A549 (cell line): ENCODE measurements around the gene LRRC3.
"Not testable (repeated sequence)": the region's sequence is repeated elsewhere in the genome, so short reads cannot be mapped to it uniquely, and the experiment has no call there.

Source experiments
- BHLHE40 ChIP-seq: IDR thresholded peaks from 2 replicates; pipeline ENCODE4 v1.6.1; 2012; ENCODE audit warnings: low read depth, low read length, inconsistent platforms
- CBX8 ChIP-seq: fragments of 200-600 bp; sonication (generic); IDR thresholded peaks from 2 replicates; pipeline ENCODE4 v1.6.1; 2016
- CTCF ChIP-seq: fragments of >200 bp; sonication (Bioruptor Twin); formaldehyde crosslinking; IDR thresholded peaks from 3 replicates; pipeline ENCODE4 v1.5.1; 2016
- ESRRA ChIP-seq: fragments of 150-350 bp; IDR thresholded peaks from 2 replicates; pipeline ENCODE4 v1.6.1; 2014; ENCODE audit warnings: mild to moderate bottlenecking, low read length, borderline replicate concordance
- KDM5A ChIP-seq: fragments of 200-600 bp; sonication (generic); IDR thresholded peaks from 2 replicates; pipeline ENCODE4 v1.6.1; 2016; ENCODE audit warnings: antibody characterized with exemption, mild to moderate bottlenecking
- POLR2A ChIP-seq: IDR thresholded peaks from 2 replicates; pipeline ENCODE4 v1.6.1; 2012; ENCODE audit warnings: mild to moderate bottlenecking, low read length
- REST ChIP-seq: fragments of 200-600 bp; sonication (generic); IDR thresholded peaks from 2 replicates; pipeline ENCODE4 v1.6.1; 2016; ENCODE audit warnings: antibody characterized with exemption, mild to moderate bottlenecking, moderate library complexity
- RNF2 ChIP-seq: fragments of 200-600 bp; sonication (generic); IDR thresholded peaks from 2 replicates; pipeline ENCODE4 v1.6.1; 2016; ENCODE audit warnings: low read depth, mild to moderate bottlenecking, antibody characterized with exemption, moderate library complexity, borderline replicate concordance
- SMC3 ChIP-seq: fragments of >200 bp; sonication (Bioruptor Twin); formaldehyde crosslinking; IDR thresholded peaks from 3 replicates; pipeline ENCODE4 v1.6.1; 2018; ENCODE audit warnings: inconsistent platforms
- ZFP36 ChIP-seq: fragments of 450-650 bp; IDR thresholded peaks from 2 replicates; pipeline ENCODE4 v1.6.1; 2014; ENCODE audit warnings: borderline replicate concordance; ENCODE audit not compliant: partially characterized antibody
- ZNF302 ChIP-seq: fragments of 250-450 bp; sonication (Bioruptor Pico); IDR thresholded peaks from 2 replicates; pipeline ENCODE4 v1.9.0; 2021; ENCODE audit warnings: inconsistent platforms, mild to moderate bottlenecking, moderate library complexity

- TF ChIP-seq POLR2A; KDM5A; ZFP36; BHLHE40; ZNF302 (CRISPR knock-in tag); ESRRA; REST; RNF2; CBX8: not testable (repeated sequence)
- peak; percentile 38 for TF ChIP-seq CTCF
- peak; percentile 32; the same call in 1 of the 3 replicates for TF ChIP-seq SMC3
Observed at GRCh38 chr21:44479556-44480199, 24.4 kb downstream of the LRRC3 start.
